Stimulated activated CD8-positive, alpha-beta memory T cell treated with anti-CD3 and anti-CD28 coated beads, Interleukin-7, amount 100 ng/mL, for 48 hours (primary cell): Measurements from ENCODE around the gene FFAR2.

Experiments used
- DNase-seq, 2 donors: peaks; one replicate each; pipeline ENCODE4 v3.0.0-alpha.2; 2020; ENCODE audit warnings: low read depth in 1 of 2; ENCODE audit errors: extremely low read depth in 1 of 2

FFAR2 gene

GRCh38 chr19:35484252-35485036 lies 36.4 kb downstream of the FFAR2 start:
- DNase-seq = peak in 1 of 2 donors; percentile 22

- no peak for DNase-seq
These were observed 38.2 kb downstream of the FFAR2 start for GRCh38 chr19:35486268-35486708.

GRCh38 chr19:35487656-35488182 lies 39.7 kb downstream of the FFAR2 start:
- no peak for DNase-seq

- DNase-seq = no peak
These were observed 40.6 kb downstream of the FFAR2 start for GRCh38 chr19:35488677-35489076.

GRCh38 chr19:35490364-35490763 lies 42.3 kb downstream of the FFAR2 start, which contains the start of gene KRTDAP:
TSS of gene KRTDAP (minus strand) at chr19:35490464. CDS start at chr19:35490442, 22 bp downstream.
- no peak for DNase-seq

- DNase-seq = no peak
These were observed 43.8 kb downstream of the FFAR2 start for GRCh38 chr19:35491836-35492360.

GRCh38 chr19:35493971-35494370 lies 45.9 kb downstream of the FFAR2 start:
- no peak for DNase-seq

GRCh38 chr19:35495107-35496064 lies 47.3 kb downstream of the FFAR2 start:
- DNase-seq = peak; percentile 45 to 74

GRCh38 chr19:35497406-35497805 lies 49.3 kb downstream of the FFAR2 start:
- no peak for DNase-seq

- DNase-seq = no peak
These were observed 50.2 kb downstream of the FFAR2 start for GRCh38 chr19:35498220-35498619.

GRCh38 chr19:35498984-35499527 lies 51.0 kb downstream of the FFAR2 start:
- no peak for DNase-seq

- no peak for DNase-seq
These were observed 52.6 kb downstream of the FFAR2 start for GRCh38 chr19:35500611-35501010.
